EH (cell line): ENCODE measurements around the gene RELT.
A peak's percentile ranks its signal among the peaks of the same experiment; 100 is the strongest.

Experiments used
- DNase-seq: peaks from one replicate; pipeline ENCODE4 v3.0.0-alpha.2; 2015; ENCODE audit warnings: low read depth

Gene RELT

DNA sequence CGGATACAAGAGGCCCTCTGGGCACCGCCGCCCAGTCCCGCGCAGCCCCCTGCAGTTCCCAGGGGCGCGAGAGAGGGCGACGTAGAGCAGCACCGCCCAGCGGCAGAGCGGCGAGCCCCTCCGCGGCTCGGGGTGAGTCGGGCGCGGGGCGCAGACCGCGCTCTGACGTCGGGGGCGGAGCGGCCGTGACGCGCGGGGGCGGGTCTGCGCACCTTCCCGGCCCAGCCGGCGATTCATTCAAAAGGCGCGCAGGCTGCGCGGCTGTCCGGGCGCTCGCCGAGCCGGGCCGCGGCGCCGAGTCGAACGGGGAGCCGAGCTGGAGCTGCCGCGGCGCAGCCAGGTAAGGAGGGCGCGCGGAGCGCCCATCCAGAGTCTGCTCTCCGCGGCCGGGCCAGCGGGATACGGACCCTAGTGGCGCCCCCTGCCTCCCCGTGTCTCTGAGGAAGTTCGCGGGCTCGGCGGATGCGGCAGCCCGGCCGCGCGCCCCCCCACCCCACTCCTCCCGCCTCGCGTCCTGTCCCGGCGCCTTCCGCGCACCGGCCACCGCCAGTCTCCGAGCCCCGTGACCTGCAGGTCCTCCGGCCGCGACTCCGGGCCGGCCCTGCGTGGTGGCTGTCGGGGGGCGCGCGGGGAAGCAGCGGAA is at the start of gene RELT:
RELT (plus strand) TSS at position 240 of the 643 bp plus-strand sequence. CDS start 12,738 bp downstream, outside the sequence.
- peak; percentile 91 for DNase-seq

GRCh38 chr11:73326929-73327811 is 49.0 kb upstream of the RELT start:
- peak; percentile 52 for DNase-seq

GRCh38 chr11:73327812-73328364 is 48.3 kb upstream of the RELT start:
- DNase-seq, result no peak

DNA sequence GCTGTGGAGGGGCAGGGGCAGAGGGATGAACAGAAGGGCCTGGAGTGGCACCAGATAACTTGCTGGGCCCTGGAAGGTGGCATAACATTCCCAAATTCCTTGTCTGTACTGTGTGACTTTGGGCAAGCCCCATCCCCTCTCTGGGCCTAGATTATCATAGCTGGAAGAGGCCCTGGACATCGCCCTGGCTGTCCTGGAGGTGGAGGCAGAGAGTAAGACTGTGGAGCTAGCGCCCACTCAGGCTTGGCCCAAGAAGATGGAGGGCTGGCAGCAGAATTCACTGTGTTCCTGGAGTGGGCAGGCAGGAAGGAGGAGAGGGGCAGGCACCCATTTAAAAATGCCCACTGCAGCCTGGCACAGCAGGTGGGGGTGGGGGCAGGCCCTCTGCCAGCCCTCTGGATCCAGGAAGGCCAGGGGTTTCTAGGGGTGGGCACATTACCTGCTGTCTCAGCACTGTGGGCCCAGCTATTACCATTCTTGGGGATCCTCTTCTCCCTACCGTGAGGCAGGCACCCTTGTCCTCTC is 45.6 kb upstream of the RELT start:
- peak; percentile 69 for DNase-seq

- peak; percentile 83 for DNase-seq
Observed at GRCh38 chr11:73331138-73331916, 44.9 kb upstream of the RELT start.

DNA sequence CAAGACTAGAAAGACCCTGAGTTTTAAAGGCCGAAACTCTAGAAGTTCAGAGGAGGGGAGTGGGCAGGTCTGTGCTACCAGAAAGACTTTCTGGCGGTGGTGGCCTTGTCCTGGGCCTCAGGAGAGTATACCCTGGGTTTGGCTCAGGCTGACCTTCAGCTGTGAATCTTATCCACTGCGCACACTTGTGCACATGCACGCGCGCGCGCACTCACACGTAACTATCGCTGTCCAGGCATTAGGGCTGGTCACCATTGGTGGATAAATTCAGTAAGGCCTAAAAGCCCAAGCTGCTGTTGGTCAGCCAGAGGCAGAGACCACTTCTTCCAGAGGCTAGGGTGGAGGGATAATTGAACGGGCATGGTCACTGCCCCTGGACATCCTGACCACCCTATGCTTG is 43.0 kb upstream of the RELT start:
- DNase-seq, result no peak

DNA sequence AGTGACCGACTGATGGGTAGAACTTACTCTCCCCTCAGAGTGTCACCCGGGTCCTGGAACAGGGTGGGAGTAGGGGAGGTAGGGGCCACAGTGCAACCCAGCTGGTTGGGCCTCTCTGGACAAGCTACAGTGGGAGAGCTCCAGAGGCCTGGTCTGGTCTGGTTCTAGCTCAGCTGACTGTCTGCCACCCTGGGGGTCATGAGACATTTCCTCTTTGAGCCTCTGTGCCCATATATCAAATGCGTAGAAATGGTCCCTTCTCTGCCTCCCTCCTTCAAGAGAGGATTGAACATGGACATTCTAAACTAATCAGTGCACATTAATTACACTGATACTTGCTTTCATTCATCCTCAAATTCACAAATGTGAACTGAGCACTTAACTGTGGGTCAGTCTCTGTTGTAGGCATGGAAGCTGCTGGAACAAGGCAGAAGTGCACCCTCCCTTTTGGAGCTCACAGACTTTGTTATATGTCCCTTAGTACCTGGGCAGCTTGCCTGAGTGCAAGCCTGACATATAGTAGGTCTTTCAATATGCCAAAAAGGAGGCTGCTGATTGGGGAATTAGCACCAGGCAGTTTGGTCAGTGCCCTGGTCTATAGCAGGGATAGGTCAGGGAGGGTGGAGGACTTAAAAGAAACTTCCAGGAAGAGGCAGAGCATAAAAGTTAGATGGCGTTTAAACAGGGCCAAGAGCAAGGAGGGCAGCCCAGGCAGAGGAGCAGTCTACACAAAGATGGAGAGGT is 42.4 kb upstream of the RELT start:
- DNase-seq, result peak; percentile 50

GRCh38 chr11:73334384-73335203 is 41.6 kb upstream of the RELT start:
- DNase-seq, result peak; percentile 96

GRCh38 chr11:73335204-73335923 is 40.8 kb upstream of the RELT start:
- peak; percentile 91 for DNase-seq

DNA sequence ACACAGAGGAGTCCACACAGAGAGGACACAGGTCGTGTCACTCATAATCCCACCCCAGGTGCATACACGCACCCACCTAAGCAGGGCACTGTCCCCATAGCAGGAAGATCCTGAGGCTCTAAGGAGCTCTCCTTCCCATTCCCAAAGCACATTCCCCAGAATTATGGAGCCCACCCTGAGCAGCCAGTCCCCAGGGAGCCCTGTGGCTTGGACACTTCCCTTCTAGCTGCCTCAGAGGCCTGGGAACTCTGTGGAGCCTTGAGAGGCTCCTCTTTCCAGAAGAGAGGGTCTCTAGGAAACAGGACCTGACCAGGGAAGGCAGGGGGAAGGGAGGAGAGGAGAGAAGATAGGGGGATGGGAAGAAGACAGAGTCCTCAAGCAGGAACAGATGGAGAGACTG is 38.4 kb upstream of the RELT start:
- DNase-seq, result no peak

- DNase-seq, result no peak
Observed at GRCh38 chr11:73338279-73338678, 37.9 kb upstream of the RELT start.

DNA sequence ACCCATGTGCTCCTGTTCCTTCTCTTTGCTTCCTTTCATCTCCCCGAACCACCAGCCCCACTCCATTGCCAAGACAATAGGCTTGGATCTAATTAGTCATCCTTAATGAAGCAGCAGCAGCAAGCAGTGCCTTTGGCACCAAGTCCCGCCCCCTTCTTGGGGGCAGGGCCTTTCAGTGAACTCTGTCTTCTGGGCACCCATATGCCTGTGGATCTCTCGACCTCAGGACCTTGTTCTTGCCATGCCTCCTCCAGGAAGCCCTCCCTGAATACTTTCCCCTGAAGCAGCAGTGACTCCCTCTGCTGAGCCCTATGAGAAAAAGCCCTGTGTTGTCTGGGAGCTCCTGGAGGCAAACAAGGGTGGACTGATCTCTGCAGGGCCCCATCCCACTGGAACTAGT is 36.0 kb upstream of the RELT start:
- peak; percentile 44 for DNase-seq

DNA sequence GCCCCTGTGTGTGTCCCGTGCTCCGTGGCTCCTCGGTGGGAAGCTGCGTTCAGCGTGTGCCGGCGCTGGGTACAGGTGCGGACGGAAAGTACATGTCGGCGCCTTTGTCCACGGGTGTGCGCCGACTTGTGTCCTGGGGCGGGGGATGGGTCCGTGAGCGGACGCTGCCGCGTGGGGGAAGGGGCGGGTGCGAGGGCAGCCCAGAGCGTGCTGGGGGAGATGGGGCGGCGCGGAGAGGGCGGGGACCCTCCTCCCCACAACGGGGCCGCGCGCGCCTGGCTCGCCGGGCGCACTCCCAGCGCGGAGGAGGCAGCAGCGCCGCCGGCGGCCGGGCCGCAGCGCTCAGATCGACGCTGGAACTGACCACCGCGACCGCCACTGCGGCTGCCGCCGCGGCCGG is 33.6 kb upstream of the RELT start:
- DNase-seq, result no peak

DNA sequence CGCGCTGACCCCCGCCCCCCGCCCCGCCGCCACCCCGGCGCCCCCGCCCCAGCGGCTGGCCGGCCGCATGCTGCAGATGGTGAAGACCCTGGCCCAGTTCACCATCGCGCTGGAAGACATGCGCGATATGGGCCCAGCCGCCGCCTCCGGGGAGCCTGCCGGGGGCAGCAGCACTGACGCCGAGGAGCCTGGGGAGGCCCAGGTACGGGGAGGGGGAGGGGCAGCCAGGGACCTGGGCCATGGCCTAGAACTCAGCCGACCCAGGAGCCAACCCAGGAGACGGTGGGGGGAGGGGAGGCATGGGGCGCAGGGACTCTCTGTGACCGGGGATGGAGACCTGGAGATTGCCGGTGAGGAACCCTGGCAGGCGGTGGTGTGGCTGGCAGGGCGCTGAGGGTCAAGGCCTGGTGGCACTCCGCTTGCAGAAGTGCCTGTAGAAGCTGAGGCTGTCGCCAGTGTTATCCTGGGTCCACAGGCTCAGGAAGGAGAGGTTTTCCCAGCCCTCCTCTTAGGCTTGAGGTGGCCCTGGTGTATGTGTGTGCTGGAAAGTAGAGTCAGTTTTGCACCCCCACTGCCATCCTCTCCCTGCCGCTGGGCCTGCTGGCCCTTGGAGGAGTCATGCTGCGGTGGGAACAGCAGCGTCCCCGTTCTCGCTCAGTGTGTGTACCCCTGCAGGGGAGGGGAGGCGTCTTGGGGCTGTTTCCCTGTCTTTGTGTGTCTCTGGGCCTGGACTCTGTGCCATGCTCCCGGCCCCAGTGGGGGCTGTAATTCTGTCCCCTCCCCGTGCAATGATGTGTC is 32.9 kb upstream of the RELT start:
- DNase-seq, result no peak

GRCh38 chr11:73344191-73344607 is 32.0 kb upstream of the RELT start:
- DNase-seq, result no peak

GRCh38 chr11:73345481-73346160 is 30.6 kb upstream of the RELT start:
- no peak for DNase-seq

DNA sequence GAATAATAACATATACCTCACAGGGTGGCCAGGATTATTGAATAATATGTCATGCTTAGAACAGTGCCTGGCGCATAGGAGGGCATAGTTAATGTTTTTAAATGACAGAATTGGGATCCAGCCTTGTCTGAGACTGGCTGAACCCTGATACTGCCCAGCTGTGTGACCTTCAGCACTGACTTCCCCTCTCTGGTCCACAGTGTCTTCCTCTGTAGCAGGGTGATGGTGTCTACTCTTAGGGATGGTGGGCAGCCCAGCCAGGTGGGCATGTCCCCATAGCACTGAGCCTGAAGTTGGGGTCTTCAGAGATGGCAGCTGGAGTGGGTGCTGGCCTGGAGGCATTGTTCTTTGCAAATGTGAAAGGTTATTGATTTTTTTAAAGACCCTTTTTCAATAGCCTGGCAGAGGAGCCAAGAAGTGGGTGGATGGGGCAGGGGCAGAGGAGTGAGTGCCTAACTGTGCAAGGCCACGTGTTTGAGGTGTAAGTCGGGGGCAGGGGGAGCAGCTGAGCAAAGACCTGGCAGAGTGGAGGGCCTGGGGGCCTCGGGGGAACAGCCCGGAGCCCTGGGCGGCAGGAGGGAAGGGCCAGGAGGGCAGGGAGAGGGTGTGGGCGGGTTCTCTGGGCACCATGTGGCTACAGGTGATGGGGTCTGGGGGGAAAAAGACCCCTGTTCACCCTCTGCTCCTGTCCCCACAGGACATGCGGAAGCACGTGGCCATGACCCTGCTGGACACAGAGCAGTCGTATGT is 29.8 kb upstream of the RELT start:
- DNase-seq, result no peak

GRCh38 chr11:73347067-73347466 is 29.1 kb upstream of the RELT start:
- no peak for DNase-seq
